Erythroblast (primary cell): ENCODE data around the gene SERINC3.

Experiments used
- GATA1 ChIP-seq: IDR thresholded peaks from 2 replicates; pipeline ENCODE4 v1.6.1; 2011; ENCODE audit warnings: low read depth, mild to moderate bottlenecking, control low read depth, low read length, moderate library complexity
- POLR2A ChIP-seq: IDR thresholded peaks from 2 replicates; pipeline ENCODE4 v1.6.1; 2011; ENCODE audit warnings: mild to moderate bottlenecking, low read length

DNA sequence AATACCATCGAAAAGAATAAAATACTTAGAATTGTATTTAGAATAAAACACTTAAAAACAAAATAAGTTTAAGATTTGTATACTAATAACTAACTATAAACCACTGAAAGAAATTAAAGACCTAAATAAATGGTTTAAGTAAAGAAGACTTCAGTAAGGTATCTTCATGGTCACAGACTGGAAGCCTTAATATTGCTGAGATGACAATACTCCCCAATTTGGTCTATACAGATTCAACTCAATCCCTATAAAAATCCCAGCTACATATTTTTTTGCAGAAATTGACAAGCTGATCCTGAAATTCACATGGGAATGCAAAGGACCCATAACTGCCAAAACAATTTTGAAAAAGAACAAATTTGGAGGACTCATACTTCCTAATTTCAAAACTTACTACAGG is 18.9 kb downstream of the SERINC3 start:
- TF ChIP-seq POLR2A (no peak), GATA1 (no peak)
